GM12891 (cell line): ENCODE results near the gene HERPUD1.

Source experiments
- PAX5 ChIP-seq: IDR thresholded peaks from 2 replicates; pipeline ENCODE4 v1.6.1; 2011; ENCODE audit warnings: low read length, moderate library complexity, mild to moderate bottlenecking; ENCODE audit not compliant: insufficient read depth, severe bottlenecking
- POLR2A ChIP-seq: IDR thresholded peaks from 2 replicates; pipeline ENCODE4 v1.6.1; 2011; ENCODE audit warnings: low read depth, low read length, control low read depth
- POLR2AphosphoS5 ChIP-seq: IDR thresholded peaks from 2 replicates; pipeline ENCODE4 v1.6.1; 2011; ENCODE audit warnings: low read depth, low read length, control low read depth
- POU2F2 ChIP-seq: IDR thresholded peaks from 2 replicates; pipeline ENCODE4 v1.6.1; 2011; ENCODE audit warnings: low read depth, mild to moderate bottlenecking, control low read depth, low read length, moderate library complexity
- SPI1 ChIP-seq: IDR thresholded peaks from 2 replicates; pipeline ENCODE4 v1.6.1; 2011; ENCODE audit warnings: low read depth, low read length, control low read depth
- TAF1 ChIP-seq: IDR thresholded peaks from 2 replicates; pipeline ENCODE4 v1.6.1; 2011; ENCODE audit warnings: low read depth, low read length, control low read depth

DNA sequence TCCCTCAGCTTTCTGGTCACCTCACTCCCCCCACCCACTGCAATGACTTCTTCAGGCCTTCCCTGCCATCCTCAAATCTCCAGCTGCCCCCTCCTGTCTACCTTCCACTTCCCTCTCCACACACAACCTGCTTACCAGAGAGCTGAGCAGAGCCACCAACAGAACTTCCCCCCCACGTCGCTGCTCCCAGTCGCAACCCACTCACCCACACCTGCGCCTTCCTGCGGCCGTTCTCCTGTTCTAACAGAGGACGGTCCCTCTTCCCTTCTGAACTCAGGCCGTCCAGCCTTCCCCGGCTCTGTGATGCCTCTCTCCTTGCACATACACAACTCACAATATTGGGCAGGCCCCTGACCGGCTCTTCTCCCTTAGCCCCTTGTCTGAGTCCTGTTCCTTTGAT, 43.8 kb downstream of the HERPUD1 start:
- TF ChIP-seq POLR2A: no peak
- no peak for TF ChIP-seq TAF1
- no peak for TF ChIP-seq POLR2AphosphoS5
- no peak for TF ChIP-seq PAX5
- no peak for TF ChIP-seq SPI1
- TF ChIP-seq POU2F2: no peak
